ENCODE measurements around the gene ANKRD1. TPM values are rescaled to one million over a fixed set of nuclear protein-coding genes. Genes with fewer than 3 reads are reported as not detected.

ANKRD1 gene
- total RNA-seq, 1 donor from 2014 or later = 829 TPM

- DNase-seq = peak; percentile 53
These were observed 14.8 kb upstream of the ANKRD1 start for GRCh38 chr10:90935581-90936275.

- peak; percentile 96 for DNase-seq
These were observed 10.3 kb upstream of the ANKRD1 start for GRCh38 chr10:90930971-90931871.

GRCh38 chr10:90930070-90930837, 9.4 kb upstream of the ANKRD1 start:
- DNase-seq = peak; percentile 88

GRCh38 chr10:90929179-90929578, 8.3 kb upstream of the ANKRD1 start:
- no peak for DNase-seq

- no peak for DNase-seq
These were observed 6.4 kb upstream of the ANKRD1 start for GRCh38 chr10:90927293-90927692.

- no peak for DNase-seq
These were observed 4.5 kb upstream of the ANKRD1 start for GRCh38 chr10:90925079-90926029.

- DNase-seq = no peak
These were observed 3.7 kb upstream of the ANKRD1 start for GRCh38 chr10:90924552-90924951.

- no peak for DNase-seq
These were observed 2.3 kb upstream of the ANKRD1 start for GRCh38 chr10:90923111-90923731.

GRCh38 chr10:90921906-90922305, 1.0 kb upstream of the ANKRD1 start:
- no peak for DNase-seq

GRCh38 chr10:90919683-90920574, 958 bp downstream of the ANKRD1 start:
- peak; percentile 48 for DNase-seq

GRCh38 chr10:90917968-90918318, 2.9 kb downstream of the ANKRD1 start:
- peak; percentile 33 for DNase-seq

- peak; percentile 79 for DNase-seq
These were observed 3.5 kb downstream of the ANKRD1 start for GRCh38 chr10:90917238-90917967.

GRCh38 chr10:90916392-90917237, 4.3 kb downstream of the ANKRD1 start:
- peak; percentile 47 for DNase-seq

- DNase-seq = peak; percentile 45
These were observed 5.2 kb downstream of the ANKRD1 start for GRCh38 chr10:90915766-90916075.

- DNase-seq = peak; percentile 53
These were observed 5.7 kb downstream of the ANKRD1 start for GRCh38 chr10:90914992-90915765.

GRCh38 chr10:90913774-90914420, 7.0 kb downstream of the ANKRD1 start:
- peak; percentile 52 for DNase-seq

GRCh38 chr10:90912854-90913479, 7.9 kb downstream of the ANKRD1 start:
- peak; percentile 62 for DNase-seq

Measured in dermis blood vessel endothelial cell (primary cell).